Fibroblast of lung (primary cell): Measurements from ENCODE around the gene SDK2. TPM values are rescaled to one million over a fixed set of nuclear protein-coding genes. Genes with fewer than 3 reads are reported as not detected.

ENCODE experiments used
- DNase-seq, 2 donors: peaks; one replicate each; pipeline versions ENCODE4 v3.0.0 to v3.0.0-alpha.2; 2010; ENCODE audit warnings: low read depth in 2 of 2
- H2AFZ ChIP-seq: 2 replicates; pipeline ENCODE4 v1.5.1; 2012; ENCODE audit warnings: low read length, control low read depth, inconsistent platforms
- H3K27ac ChIP-seq: 2 replicates; pipeline ENCODE4 v1.5.1; 2011; ENCODE audit warnings: low read length, control low read depth; ENCODE audit not compliant: insufficient read depth
- H3K27me3 ChIP-seq: 2 replicates; pipeline ENCODE4 v1.5.1; 2011; ENCODE audit warnings: mild to moderate bottlenecking, low read length; ENCODE audit not compliant: control insufficient read depth, insufficient read depth
- H3K36me3 ChIP-seq: 2 replicates; pipeline ENCODE4 v1.5.1; 2011; ENCODE audit warnings: low read length; ENCODE audit not compliant: control insufficient read depth, insufficient read depth
- H3K4me1 ChIP-seq: 2 replicates; pipeline ENCODE4 v1.5.1; 2011; ENCODE audit warnings: low read length; ENCODE audit not compliant: control insufficient read depth, insufficient read depth; ENCODE audit errors: extremely low read depth
- H3K4me2 ChIP-seq: 2 replicates; pipeline ENCODE4 v1.5.1; 2011; ENCODE audit warnings: low read length, control low read depth; ENCODE audit not compliant: insufficient read depth; ENCODE audit errors: extremely low read depth
- H3K4me3 ChIP-seq, 4 experiments: fragments of 200-600 bp in 1 of 4; sonication (generic) in 1 of 4; replicated peaks in 1 of 4; 2 replicates each; pipeline ENCODE4 v1.5.1; 2011 to 2016; ENCODE audit warnings: low read length in 4 of 4, low read depth in 3 of 4, mild to moderate bottlenecking in 3 of 4, control low read depth in 2 of 4, inconsistent platforms in 1 of 4, mixed read lengths in 1 of 4; ENCODE audit not compliant: insufficient read depth in 1 of 4; ENCODE audit errors: control extremely low read depth in 1 of 4
- H3K79me2 ChIP-seq: 2 replicates; pipeline ENCODE4 v1.5.1; 2012; ENCODE audit warnings: mild to moderate bottlenecking, low read length, inconsistent platforms; ENCODE audit not compliant: control insufficient read depth, insufficient read depth
- H3K9ac ChIP-seq: 2 replicates; pipeline ENCODE4 v1.5.1; 2011; ENCODE audit warnings: mild to moderate bottlenecking, low read length, control low read depth; ENCODE audit not compliant: insufficient read depth
- H3K9me3 ChIP-seq: 2 replicates; pipeline ENCODE4 v1.5.1; 2012; ENCODE audit warnings: low read depth, low read length; ENCODE audit not compliant: control insufficient read depth, insufficient read depth
- H4K20me1 ChIP-seq: 2 replicates; pipeline ENCODE4 v1.5.1; 2011; ENCODE audit warnings: low read length; ENCODE audit not compliant: control insufficient read depth, insufficient read depth; ENCODE audit errors: extremely low read depth
- CTCF ChIP-seq, 2 donors: IDR thresholded peaks in 1 of 2; conservative IDR thresholded peaks in 1 of 2; 1 replicate in 1 of 2; 2 replicates in 1 of 2; pipeline ENCODE4 v1.5.1; 2011 to 2012; ENCODE audit warnings: low read length in 2 of 2, control low read depth in 1 of 2, inconsistent platforms in 1 of 2, low read depth in 1 of 2, mild to moderate bottlenecking in 1 of 2
- EZH2 ChIP-seq: IDR thresholded peaks from 2 replicates; pipeline ENCODE4 v1.5.1; 2012; ENCODE audit warnings: low read length, control low read depth, mild to moderate bottlenecking; ENCODE audit errors: missing control alignments
- polyA plus RNA-seq, 2 donors: library from polyadenylated mRNA; depleted of rRNA in 1 of 2; stranded (reverse) in 1 of 2; unstranded in 1 of 2; fragments of >200 nt; gene quantifications; 2 replicates each; pipeline ENCODE4 v1.2.1, GENCODE V29; 2011 to 2012; ENCODE audit warnings: missing spikeins in 1 of 2
- total RNA-seq: library from RNA; depleted of rRNA; stranded (reverse); fragments of >200 nt; gene quantifications from 2 replicates; pipeline ENCODE4 v1.2.1, GENCODE V29; 2014

SDK2 gene
- total and polyA plus RNA-seq, 2 donors (not counting 1 experiment from before 2014, with no cell fraction given) = under 0.01 to 0.01 TPM

GRCh38 chr17:73566905-73567782, 77.1 kb downstream of the SDK2 start:
- Histone ChIP-seq H3K4me2 (no peak overlapping the region), H3K4me3 (no peak overlapping the region), H3K27me3 (no peaks in the 10 kb centered on the region), H3K79me2 (no peaks in the 10 kb centered on the region), H4K20me1 (no peaks in the 10 kb centered on the region), H3K4me1 (no peaks in the 10 kb centered on the region), H3K36me3 (no peaks in the 10 kb centered on the region), H2AFZ (no peak overlapping the region), H3K27ac (no peak overlapping the region), H3K9ac (no peak overlapping the region), H3K9me3 (no peaks in the 10 kb centered on the region)
- TF ChIP-seq EZH2 (no peak), CTCF (conservative IDR thresholded peaks at IDR 0.05 in 1 of 2, IDR thresholded peaks at IDR 0.05 in 1 of 2; ENCODE audit: low read depth in 1 of 2, low read length in 2 of 2) (no peak)
- DNase-seq = no peak

DNA sequence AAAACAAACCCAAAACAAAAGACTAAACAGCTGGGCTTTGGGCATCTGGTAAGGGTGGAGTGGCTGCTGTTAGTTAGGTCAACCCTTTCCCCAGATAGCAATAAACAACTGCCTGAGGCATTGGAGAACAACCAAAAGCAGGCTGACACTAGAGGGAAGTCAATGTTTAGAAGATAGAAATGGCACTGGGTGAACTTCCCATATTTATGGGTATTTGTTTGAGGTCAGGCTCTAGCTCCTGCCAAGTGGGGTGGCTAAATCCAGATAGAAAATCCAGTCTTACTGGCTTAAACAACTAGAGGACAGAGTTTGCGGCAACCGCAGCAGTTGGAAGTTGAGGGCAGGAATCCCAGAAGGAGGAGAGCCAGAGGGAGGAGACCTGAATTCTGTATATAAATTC, 79.4 kb downstream of the SDK2 start:
- peak in 1 of 2 donors; percentile 24 for DNase-seq
- Histone ChIP-seq H3K9ac (no peak overlapping the region), H3K4me3 (no peak overlapping the region), H4K20me1 (no peaks in the 10 kb centered on the region), H2AFZ (no peak overlapping the region), H3K79me2 (no peaks in the 10 kb centered on the region), H3K9me3 (no peaks in the 10 kb centered on the region), H3K36me3 (no peaks in the 10 kb centered on the region), H3K27ac (no peak overlapping the region), H3K27me3 (no peaks in the 10 kb centered on the region), H3K4me2 (no peak overlapping the region), H3K4me1 (no peaks in the 10 kb centered on the region)
- TF ChIP-seq EZH2 (no peak), CTCF (conservative IDR thresholded peaks at IDR 0.05 in 1 of 2, IDR thresholded peaks at IDR 0.05 in 1 of 2; ENCODE audit: low read depth in 1 of 2, low read length in 2 of 2) (no peak)

GRCh38 chr17:73562896-73563295, 81.3 kb downstream of the SDK2 start:
- no peak for DNase-seq
- H3K79me2 ChIP-seq = no peaks in the 10 kb centered on the region
- H3K4me3 ChIP-seq = no peak overlapping the region
- no peaks in the 10 kb centered on the region for H4K20me1 ChIP-seq
- no peak overlapping the region for H2AFZ ChIP-seq
- H3K9ac ChIP-seq = no peak overlapping the region
- H3K27me3 ChIP-seq = no peaks in the 10 kb centered on the region
- no peaks in the 10 kb centered on the region for H3K9me3 ChIP-seq
- no peaks in the 10 kb centered on the region for H3K36me3 ChIP-seq
- H3K4me1 ChIP-seq = no peaks in the 10 kb centered on the region
- TF ChIP-seq EZH2 (no peak), CTCF (conservative IDR thresholded peaks at IDR 0.05 in 1 of 2, IDR thresholded peaks at IDR 0.05 in 1 of 2; ENCODE audit: low read depth in 1 of 2, low read length in 2 of 2) (no peak)
- H3K4me2 ChIP-seq = no peak overlapping the region
- no peak overlapping the region for H3K27ac ChIP-seq
